ENCODE results near the gene RALB.
A peak's percentile ranks its signal among the peaks of the same experiment; 100 is the strongest.

Gene RALB

DNA sequence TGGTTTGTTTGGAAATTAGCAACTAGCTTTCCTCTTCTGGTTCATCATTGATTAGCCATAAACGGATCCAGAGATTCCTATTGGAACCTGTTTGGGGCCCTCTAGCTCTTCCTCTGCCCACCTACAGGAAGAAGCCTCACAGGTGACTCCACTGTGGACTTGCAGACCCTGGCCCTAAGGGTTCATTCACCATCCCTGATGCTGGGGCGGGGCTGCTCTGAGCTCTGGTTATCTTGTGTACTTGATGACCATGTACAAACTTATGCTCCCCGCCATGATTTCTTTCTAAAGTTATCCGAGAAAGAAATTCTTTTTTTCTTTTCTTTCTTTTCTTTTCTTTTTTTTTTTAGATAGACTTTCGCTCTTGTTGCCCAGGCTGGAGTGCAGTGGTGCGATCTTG lies 59.4 kb downstream of the RALB start:
- no peak overlapping the region for H3K27ac ChIP-seq
- no peak overlapping the region for H3K4me3 ChIP-seq
- no peak for DNase-seq (ENCODE audit: low spot score)
- TF ChIP-seq CTCF (IDR thresholded peaks at IDR 0.05) = no peak

DNA sequence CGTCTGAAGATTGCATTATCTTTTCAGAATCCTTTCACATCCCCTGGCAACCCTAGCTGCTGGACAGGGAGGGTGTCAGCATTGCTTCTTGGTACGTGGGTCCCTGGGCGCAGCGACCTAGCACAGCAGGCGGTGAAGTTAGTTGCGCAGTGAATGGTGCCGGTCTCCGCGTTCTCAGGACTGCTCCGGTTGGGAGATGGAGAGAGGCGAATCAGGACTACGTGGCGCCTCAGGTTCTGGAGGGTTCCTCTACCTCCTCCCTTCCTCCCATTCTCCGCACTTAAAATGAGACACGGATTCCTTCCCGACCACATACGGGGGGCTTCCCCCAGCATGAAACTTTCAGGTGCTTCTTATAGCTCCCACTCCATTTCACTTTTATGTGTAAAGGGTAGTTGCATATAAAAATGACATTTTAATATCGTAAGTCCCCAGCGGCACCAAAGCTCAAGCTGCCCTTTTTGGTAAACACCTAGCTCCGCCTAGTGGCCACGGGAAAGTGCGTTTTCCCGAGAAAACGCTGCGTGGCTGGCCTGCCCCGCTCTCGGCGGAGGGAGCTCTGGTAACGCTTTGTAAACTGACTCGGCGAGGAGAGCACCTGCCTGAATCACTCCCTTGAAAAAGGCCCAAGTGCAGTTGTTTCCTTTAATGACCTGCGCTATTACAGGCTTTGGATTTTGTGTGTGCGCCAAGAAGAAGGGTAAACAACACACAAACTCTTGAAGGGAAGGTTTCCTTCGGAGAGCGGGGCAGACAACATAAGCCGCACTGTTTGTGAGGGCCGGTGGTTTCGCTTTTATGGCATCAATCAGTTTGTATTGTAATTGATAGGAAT lies 60.4 kb downstream of the RALB start:
- TF ChIP-seq CTCF (IDR thresholded peaks at IDR 0.05) = peak; percentile 80
- DNase-seq (ENCODE audit: low spot score) = peak; percentile 83
- H3K27ac ChIP-seq = peak overlapping the region in 1 of 2 donors; percentile 22

DNA sequence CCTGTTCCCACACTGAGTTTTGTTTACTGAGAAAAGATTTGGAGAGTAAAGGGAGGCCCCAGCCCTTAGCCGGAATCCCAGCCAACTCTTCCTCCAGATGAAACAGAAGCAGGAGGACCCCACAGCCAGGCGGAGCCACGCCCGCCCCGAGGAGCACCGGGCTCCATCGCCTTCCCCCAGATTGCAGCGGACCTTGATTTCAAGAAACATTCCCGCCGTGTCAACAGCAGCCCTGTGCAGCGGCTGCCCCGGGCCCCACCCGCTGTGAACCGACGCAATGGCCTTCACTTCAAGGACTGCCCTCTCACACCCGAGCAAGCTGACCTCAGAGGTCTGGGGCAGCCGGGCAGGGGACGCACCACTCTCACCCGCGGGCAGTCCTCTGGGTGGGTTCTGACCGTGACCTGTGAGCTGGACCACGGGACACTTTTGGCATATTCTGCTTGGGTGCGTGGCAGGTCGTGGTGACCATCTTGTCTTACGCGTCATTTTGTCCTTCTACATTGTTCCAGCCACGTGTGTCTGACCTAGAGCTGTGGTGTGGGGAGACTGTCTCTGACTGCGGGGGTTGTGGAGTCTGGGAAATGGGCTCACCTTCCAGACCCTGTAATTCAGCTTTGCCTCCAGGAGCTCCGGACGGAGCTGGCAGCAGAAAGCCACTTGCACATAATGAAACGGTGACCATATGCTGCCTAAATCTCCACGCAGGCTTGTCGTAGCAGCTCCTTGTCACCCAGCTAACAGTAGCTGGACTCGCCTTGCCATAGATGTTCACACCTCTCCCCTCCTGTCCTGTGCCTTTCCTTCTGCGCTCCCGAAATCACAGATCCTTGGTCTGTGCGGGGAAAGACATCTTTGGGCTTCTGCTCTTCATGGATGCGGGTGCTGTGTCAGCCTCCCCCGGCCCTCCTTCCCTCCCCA lies 61.3 kb downstream of the RALB start:
- no peak overlapping the region for H3K27ac ChIP-seq
- peak; percentile 72 for DNase-seq (ENCODE audit: low spot score)
- no peak for TF ChIP-seq CTCF (IDR thresholded peaks at IDR 0.05)
- peak overlapping the region; percentile 63 for H3K4me3 ChIP-seq

More for the DNA sequence above, 60.4 kb downstream of the RALB start:
- peak overlapping the region; percentile 63 for H3K4me3 ChIP-seq

- Histone ChIP-seq H3K27ac (no peak overlapping the region), H3K4me3 (no peak overlapping the region)
- peak; percentile 65 for DNase-seq (ENCODE audit: low spot score)
- no peak for TF ChIP-seq CTCF (IDR thresholded peaks at IDR 0.05)
These were observed 62.2 kb downstream of the RALB start for GRCh38 chr2:120314690-120315366.

DNA sequence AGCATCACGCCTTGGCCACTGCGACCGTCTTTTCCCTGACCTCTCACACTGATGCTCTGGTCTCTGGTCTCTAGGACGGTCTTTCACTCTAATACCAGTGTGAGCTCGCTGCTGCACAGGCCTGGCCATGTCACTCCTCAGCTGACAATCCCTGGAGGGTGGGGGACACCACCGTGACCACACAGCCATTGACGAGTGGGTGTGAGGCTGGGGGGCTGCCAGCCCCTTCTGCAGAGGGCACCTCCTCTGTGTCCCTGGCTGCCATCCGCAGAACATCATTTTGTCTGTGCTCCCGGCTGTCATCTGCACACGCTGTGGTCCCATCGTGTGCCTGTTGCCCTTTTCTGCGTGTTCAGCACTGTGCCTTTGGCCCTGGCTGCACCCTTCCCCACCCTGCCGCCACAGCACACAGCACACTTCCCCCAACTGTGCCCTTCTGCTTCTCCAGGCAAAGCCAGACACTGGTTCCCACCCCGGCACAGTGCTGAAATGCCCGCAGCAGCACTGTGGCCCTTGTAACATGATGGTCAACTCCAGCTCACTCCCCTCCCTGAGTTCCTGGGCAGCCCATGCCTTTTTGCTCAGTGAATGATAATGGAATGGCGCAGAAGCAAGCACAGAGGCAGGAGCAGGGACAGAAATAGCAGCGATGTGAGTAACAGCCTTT lies 62.8 kb downstream of the RALB start:
- Histone ChIP-seq H3K27ac (no peak overlapping the region), H3K4me3 (no peak overlapping the region)
- TF ChIP-seq CTCF (IDR thresholded peaks at IDR 0.05) = no peak
- peak; percentile 70 for DNase-seq (ENCODE audit: low spot score)

DNA sequence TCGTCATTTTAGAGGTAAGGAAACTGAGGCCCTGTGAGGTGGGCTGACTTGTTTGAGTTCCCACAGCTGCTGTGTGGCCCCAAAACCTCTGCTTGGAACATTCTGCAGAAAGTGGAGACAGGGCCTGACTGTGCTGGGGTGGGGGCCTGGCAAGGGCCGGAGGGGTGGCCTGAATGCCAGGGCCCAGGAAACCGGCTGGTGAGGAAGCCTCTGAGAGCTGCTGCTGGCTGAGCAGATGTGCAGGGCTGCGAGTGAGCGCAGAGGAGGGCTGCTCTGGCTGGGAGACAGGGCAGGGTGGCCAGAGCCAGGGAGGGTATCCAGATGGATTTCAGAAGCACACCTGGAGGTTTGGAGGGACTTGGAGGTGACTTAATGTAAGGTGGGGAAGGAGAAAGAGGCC lies 63.4 kb downstream of the RALB start:
- no peak overlapping the region for H3K27ac ChIP-seq
- DNase-seq (ENCODE audit: low spot score) = no peak
- H3K4me3 ChIP-seq = no peak overlapping the region
- no peak for TF ChIP-seq CTCF (IDR thresholded peaks at IDR 0.05)

All from coronary artery (tissue), 2 donors.